Esophagus muscularis mucosa (tissue), 3 donors: ENCODE results near the gene OR8G5.

ENCODE experiments used
- CTCF ChIP-seq, 3 experiments: fragments of 200-600 bp in 2 of 3; fragments of 450-650 bp in 1 of 3; sonication (generic) in 2 of 3; IDR thresholded peaks; one replicate each; pipeline ENCODE4 v1.5.1; 2017 to 2019; ENCODE audit warnings: antibody characterized with exemption in 3 of 3, mild to moderate bottlenecking in 2 of 3, moderate library complexity in 1 of 3
- EP300 ChIP-seq: sonication (generic); formaldehyde crosslinking; IDR thresholded peaks from one replicate; pipeline ENCODE4 v1.6.1; 2017; ENCODE audit warnings: antibody characterized with exemption

GRCh38 chr11:124307093-124307492, 50.9 kb downstream of the OR8G5 start:
- TF ChIP-seq CTCF (IDR thresholded peaks at IDR 0.05) (no peak), EP300 (no peak)
